GM12891 (cell line): ENCODE measurements around the gene P2RY14.

Experiments
- POLR2A ChIP-seq: IDR thresholded peaks from 2 replicates; pipeline ENCODE4 v1.6.1; 2011; ENCODE audit warnings: low read depth, low read length, control low read depth
- POLR2AphosphoS5 ChIP-seq: IDR thresholded peaks from 2 replicates; pipeline ENCODE4 v1.6.1; 2011; ENCODE audit warnings: low read depth, low read length, control low read depth

DNA sequence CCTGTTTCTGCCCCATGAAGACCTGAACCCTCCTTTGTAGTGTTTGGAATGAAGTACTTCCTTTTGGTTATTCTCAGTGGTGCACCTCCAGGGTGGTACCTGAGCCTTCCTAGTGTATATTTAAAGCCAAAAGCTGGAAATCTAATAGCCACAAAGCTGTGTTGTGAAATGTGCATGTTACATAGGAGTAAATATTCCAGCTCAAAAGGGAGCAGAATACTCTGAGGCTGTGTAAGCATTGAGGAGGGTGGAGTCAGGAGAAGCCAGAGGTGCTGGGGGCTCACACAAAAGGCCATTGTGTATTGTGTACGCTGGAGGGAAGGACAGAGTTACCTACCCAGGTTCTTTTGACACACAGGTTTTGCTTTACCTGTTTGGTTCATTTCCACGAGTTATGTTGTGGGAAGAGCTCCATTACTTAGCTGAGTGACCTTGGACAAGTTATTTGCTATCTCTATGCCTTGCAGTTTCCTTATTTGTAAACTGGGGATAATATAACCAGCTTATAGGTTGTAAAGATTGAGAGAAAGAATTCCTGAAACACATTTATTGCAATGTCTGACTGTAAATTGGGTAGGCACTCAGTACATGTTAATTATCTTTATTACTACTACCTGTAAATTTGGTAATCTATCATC lies 100.0 kb downstream of the P2RY14 start:
- TF ChIP-seq POLR2AphosphoS5 (no peak), POLR2A (no peak)
